ENCODE measurements around the gene AGTPBP1. TPM values are rescaled to one million over a fixed set of nuclear protein-coding genes. Genes with fewer than 3 reads are reported as not detected.
A peak's percentile ranks its signal among the peaks of the same experiment; 100 is the strongest.

Gene AGTPBP1
- total RNA-seq, 1 experiment from 2014 or later, result 54.7 TPM

- TF ChIP-seq OVOL2 (CRISPR knock-in tag; IDR thresholded peaks at IDR 0.05; ENCODE audit: borderline replicate concordance) (no peak), NFE2L1 (CRISPR knock-in tag; IDR thresholded peaks at IDR 0.05) (no peak), FOXP1 (CRISPR knock-in tag; IDR thresholded peaks at IDR 0.05; ENCODE audit: borderline replicate concordance) (no peak; the same call in 1 of the 2 replicates), AFF4 (CRISPR knock-in tag; IDR thresholded peaks at IDR 0.05; ENCODE audit: borderline replicate concordance) (no peak), ZNF138 (CRISPR knock-in tag; conservative IDR thresholded peaks at IDR 0.05) (no peak), CDX4 (CRISPR knock-in tag; IDR thresholded peaks at IDR 0.05; ENCODE audit: borderline replicate concordance) (no peak), E2F1 (CRISPR knock-in tag; IDR thresholded peaks at IDR 0.05) (no peak), ZNF121 (CRISPR knock-in tag; IDR thresholded peaks at IDR 0.05) (no peak), GABPB1 (CRISPR knock-in tag; IDR thresholded peaks at IDR 0.05) (peak; percentile 42), ATF6 (CRISPR knock-in tag; IDR thresholded peaks at IDR 0.05) (no peak), ZNF219 (CRISPR knock-in tag; IDR thresholded peaks at IDR 0.05; ENCODE audit: borderline replicate concordance) (no peak), MLX (CRISPR knock-in tag; IDR thresholded peaks at IDR 0.05) (no peak), CBFB (CRISPR knock-in tag; IDR thresholded peaks at IDR 0.05; ENCODE audit: low read depth) (no peak), HMGXB4 (CRISPR knock-in tag; IDR thresholded peaks at IDR 0.05) (peak; percentile 92; the same call in 1 of the 2 replicates), SMAD4 (CRISPR knock-in tag; IDR thresholded peaks at IDR 0.05) (no peak), TEAD1 (CRISPR knock-in tag; IDR thresholded peaks at IDR 0.05) (no peak), ZBTB43 (CRISPR knock-in tag; IDR thresholded peaks at IDR 0.05) (no peak), ZNF396 (CRISPR knock-in tag; IDR thresholded peaks at IDR 0.05; ENCODE audit: borderline replicate concordance) (no peak), ESRRA (CRISPR knock-in tag; IDR thresholded peaks at IDR 0.05; ENCODE audit: borderline replicate concordance) (no peak), HMGA2 (CRISPR knock-in tag; IDR thresholded peaks at IDR 0.05) (no peak), ATF2 (CRISPR knock-in tag; IDR thresholded peaks at IDR 0.05; ENCODE audit: borderline replicate concordance, low read depth) (no peak), ATF1 (CRISPR knock-in tag; IDR thresholded peaks at IDR 0.05) (no peak), ZNF671 (CRISPR knock-in tag; IDR thresholded peaks at IDR 0.05) (no peak)
Measured at GRCh38 chr9:85741095-85741874, 469 bp downstream of the AGTPBP1 start (continued).
